ENCODE measurements around the gene SYVN1. TPM values are rescaled to one million over a fixed set of nuclear protein-coding genes. Genes with fewer than 3 reads are reported as not detected.

Gene SYVN1
- total and polyA plus RNA-seq, 2 donors (not counting 3 experiments of a cell fraction or from before 2014, with no cell fraction given), result 34.5 to 45.1 TPM

- no peak for TF ChIP-seq JUN (IDR thresholded peaks at IDR 0.05; ENCODE audit: borderline replicate concordance, insufficient read depth, insufficient read length, low read depth)
- no peak for TF ChIP-seq EZH2 (IDR thresholded peaks at IDR 0.05; ENCODE audit: borderline replicate concordance, low read depth, low read length, severe bottlenecking)
- TF ChIP-seq FOS (IDR thresholded peaks at IDR 0.05; ENCODE audit: borderline replicate concordance, insufficient read depth, low read length), result no peak
- TF ChIP-seq GATA2 (IDR thresholded peaks at IDR 0.05; ENCODE audit: insufficient read depth, insufficient read length, low read depth, low read length), result no peak
- no peak for TF ChIP-seq CTCF (IDR thresholded peaks at IDR 0.05; ENCODE audit: extremely low read depth in 1 of 2, insufficient read depth in 1 of 2, low read depth in 1 of 2, low read length in 2 of 2)
- no peak for TF ChIP-seq MYC (IDR thresholded peaks at IDR 0.05; ENCODE audit: low read depth, low read length)
- TF ChIP-seq MAX (IDR thresholded peaks at IDR 0.05; ENCODE audit: insufficient read depth, insufficient read length), result no peak
- no peak for TF ChIP-seq POLR2A (IDR thresholded peaks at IDR 0.05; ENCODE audit: low read depth, low read length)
- TF ChIP-seq POLR2AphosphoS5 (IDR thresholded peaks at IDR 0.05; ENCODE audit: insufficient read depth, low read depth, low read length), result no peak
- Histone ChIP-seq H4K20me1 (replicated peaks; ENCODE audit: control insufficient read depth, extremely low read depth, insufficient read depth, low read length) (no peaks in the 10 kb centered on the region), H3K27me3 (ENCODE audit: control insufficient read depth in 2 of 2, insufficient read depth in 2 of 2, low read length in 2 of 2) (no peaks in the 10 kb centered on the region), H3K9me3 (replicated peaks; ENCODE audit: control insufficient read depth, insufficient read depth, low read length) (no peaks in the 10 kb centered on the region), H3K79me2 (ENCODE audit: control insufficient read depth, insufficient read depth, low read length) (no peaks in the 10 kb centered on the region), H2AFZ (ENCODE audit: low read depth, low read length) (no peak overlapping the region), H3K9me1 (replicated peaks; ENCODE audit: control insufficient read depth, extremely low read depth, insufficient read depth, low read length) (no peaks in the 10 kb centered on the region), H3K4me2 (ENCODE audit: insufficient read depth, low read length) (no peak overlapping the region), H3K27ac (ENCODE audit: insufficient read depth, low read depth, low read length) (no peak overlapping the region), H3K4me1 (ENCODE audit: control insufficient read depth, extremely low read depth, insufficient read depth, low read length) (no peaks in the 10 kb centered on the region), H3K36me3 (ENCODE audit: control insufficient read depth in 2 of 2, extremely low read depth in 1 of 2, insufficient read depth in 2 of 2, low read length in 2 of 2) (no peaks in the 10 kb centered on the region), H3K9ac (replicated peaks; ENCODE audit: extremely low read depth, insufficient read depth, low read length) (no peak overlapping the region), H3K4me3 (replicated peaks in 1 of 3; ENCODE audit: insufficient read depth in 1 of 3, low read depth in 1 of 3, low read length in 3 of 3) (no peak overlapping the region)
- intact Hi-C loops (cut with micrococcal nuclease) (no loop called here), dilution Hi-C loops (cut with MboI; ENCODE audit: extremely low pct_ligation_motif_present, low sequenced_read_pairs) (no loop called here)
- CTCF ChIA-PET, result no interaction called here
- no TSS peak for BruUV-seq (replicated peaks)
- no peak for FAIRE-seq
- DNase-seq (ENCODE audit: low read depth, low spot score), result no peak
- POLR2A ChIA-PET, result no interaction called here
Observed at GRCh38 chr11:65159012-65159411, 24.7 kb upstream of the SYVN1 start.

Data from endothelial cell of umbilical vein (primary cell).